PFSK-1 (cell line): ENCODE measurements around the gene IPCEF1.

Source experiments
- FOXP2 ChIP-seq: optimal IDR thresholded peaks from 2 replicates; pipeline ENCODE3; 2011; ENCODE audit warnings: borderline replicate concordance, control low read depth, inconsistent platforms; ENCODE audit not compliant: insufficient read depth; ENCODE audit errors: extremely low read length, extremely low read depth
- POLR2AphosphoS5 ChIP-seq: IDR thresholded peaks from 2 replicates; pipeline ENCODE4 v1.6.1; 2012; ENCODE audit warnings: low read depth, mild to moderate bottlenecking, control low read depth, low read length, moderate library complexity
- REST ChIP-seq, 2 experiments: IDR thresholded peaks; 2 replicates each; pipeline versions ENCODE4 v1.6.1 to v1.8.0; 2011 to 2012; ENCODE audit warnings: low read depth in 2 of 2, low read length in 2 of 2, control low read depth in 1 of 2, inconsistent platforms in 1 of 2, mild to moderate bottlenecking in 1 of 2, moderate library complexity in 1 of 2; ENCODE audit not compliant: insufficient read depth in 1 of 2
- SIN3A ChIP-seq: IDR thresholded peaks from 2 replicates; pipeline ENCODE4 v1.6.1; 2012; ENCODE audit warnings: mild to moderate bottlenecking, low read length, moderate library complexity, borderline replicate concordance; ENCODE audit not compliant: insufficient read depth
- TAF1 ChIP-seq: IDR thresholded peaks from 2 replicates; pipeline ENCODE4 v1.6.1; 2012; ENCODE audit warnings: low read length, control low read depth, borderline replicate concordance; ENCODE audit not compliant: insufficient read depth

The IPCEF1 gene

GRCh38 chr6:154329350-154330170 is 27.0 kb downstream of the IPCEF1 start:
- TF ChIP-seq FOXP2 (no peak), TAF1 (no peak), REST (IDR thresholded peaks at IDR 0.05; ENCODE audit: insufficient read depth in 1 of 2, low read depth in 2 of 2, low read length in 2 of 2) (no peak), SIN3A (no peak), POLR2AphosphoS5 (no peak)

- TF ChIP-seq FOXP2 (no peak), TAF1 (no peak)
Measured at GRCh38 chr6:154325142-154325541, 31.5 kb downstream of the IPCEF1 start.

- TF ChIP-seq FOXP2 (no peak), SIN3A (no peak), TAF1 (no peak), REST (IDR thresholded peaks at IDR 0.05; ENCODE audit: insufficient read depth in 1 of 2, low read depth in 2 of 2, low read length in 2 of 2) (no peak), POLR2AphosphoS5 (no peak)
Measured at GRCh38 chr6:154320181-154320580, 36.4 kb downstream of the IPCEF1 start.

GRCh38 chr6:154319231-154319858 is 37.3 kb downstream of the IPCEF1 start:
- TF ChIP-seq REST (IDR thresholded peaks at IDR 0.05; ENCODE audit: insufficient read depth in 1 of 2, low read depth in 2 of 2, low read length in 2 of 2) (no peak), SIN3A (no peak), FOXP2 (no peak), POLR2AphosphoS5 (no peak), TAF1 (no peak)

GRCh38 chr6:154318721-154319120 is 37.9 kb downstream of the IPCEF1 start:
- TF ChIP-seq TAF1 (no peak), FOXP2 (no peak), SIN3A (no peak), REST (IDR thresholded peaks at IDR 0.05; ENCODE audit: insufficient read depth in 1 of 2, low read depth in 2 of 2, low read length in 2 of 2) (no peak), POLR2AphosphoS5 (no peak)
